ENCODE measurements around the gene SNRNP35. TPM values are rescaled to one million over a fixed set of nuclear protein-coding genes. Genes with fewer than 3 reads are reported as not detected.

SNRNP35 gene
- total RNA-seq, 2 donors from 2014 or later = 16.6 to 22.6 TPM

- WGBS = 75% methylated on average over 8 of the region's 8 CpGs
- no peaks in the 10 kb centered on the region for H3K9me3 ChIP-seq
- peaks cover 0 to 3% of the 10 kb centered on the region in 2 donors for H3K36me3 ChIP-seq
- TF ChIP-seq POLR2AphosphoS5 (IDR thresholded peaks at IDR 0.05) = no peak
- TF ChIP-seq POLR2A (IDR thresholded peaks at IDR 0.05) = no peak
- no peak for TF ChIP-seq CTCF (IDR thresholded peaks at IDR 0.05)
- H3K4me1 ChIP-seq (replicated peaks) = no peaks in the 10 kb centered on the region
- intact Hi-C loops (cut with DNase I) = no loop called here
- no peak overlapping the region for H3K4me3 ChIP-seq
- no peaks in the 10 kb centered on the region for H3K27me3 ChIP-seq (replicated peaks; ENCODE audit: insufficient read depth)
- no peak overlapping the region for H3K27ac ChIP-seq
- no peak for DNase-seq (ENCODE audit: low spot score)
Observed at GRCh38 chr12:123471374-123472068, 13.6 kb downstream of the SNRNP35 start.

GRCh38 chr12:123472438-123472849 is 14.5 kb downstream of the SNRNP35 start:
- TF ChIP-seq POLR2AphosphoS5 (IDR thresholded peaks at IDR 0.05) = no peak
- no peak for TF ChIP-seq CTCF (IDR thresholded peaks at IDR 0.05)
- TF ChIP-seq POLR2A (IDR thresholded peaks at IDR 0.05) = no peak
- peaks cover 0 to 3% of the 10 kb centered on the region in 2 donors for H3K36me3 ChIP-seq

GRCh38 chr12:123474485-123475245 is 16.7 kb downstream of the SNRNP35 start:
- Histone ChIP-seq H3K27ac (no peak overlapping the region), H3K27me3 (replicated peaks; ENCODE audit: insufficient read depth) (no peaks in the 10 kb centered on the region), H3K9me3 (no peaks in the 10 kb centered on the region), H3K4me1 (replicated peaks) (no peaks in the 10 kb centered on the region), H3K4me3 (no peak overlapping the region), H3K36me3 (peaks cover 0 to 3% of the 10 kb centered on the region in 2 donors)
- TF ChIP-seq CTCF (IDR thresholded peaks at IDR 0.05) = no peak
- no peak for TF ChIP-seq POLR2A (IDR thresholded peaks at IDR 0.05)
- TF ChIP-seq POLR2AphosphoS5 (IDR thresholded peaks at IDR 0.05) = no peak
- 66% methylated on average over 13 of the region's 13 CpGs for WGBS
- DNase-seq (ENCODE audit: low spot score) = no peak
- intact Hi-C loops (cut with DNase I) = no loop called here

More at GRCh38 chr12:123472438-123472849, 14.5 kb downstream of the SNRNP35 start:
- H3K4me3 ChIP-seq = no peak overlapping the region
- 82% methylated on average over 12 of the region's 12 CpGs for WGBS
- no peak overlapping the region for H3K27ac ChIP-seq
- no peak for DNase-seq (ENCODE audit: low spot score)
- H3K27me3 ChIP-seq (replicated peaks; ENCODE audit: insufficient read depth) = no peaks in the 10 kb centered on the region
- intact Hi-C loops (cut with DNase I) = no loop called here
- no peaks in the 10 kb centered on the region for H3K4me1 ChIP-seq (replicated peaks)
- no peaks in the 10 kb centered on the region for H3K9me3 ChIP-seq

- Histone ChIP-seq H3K4me3 (no peak overlapping the region), H3K27me3 (replicated peaks; ENCODE audit: insufficient read depth) (no peaks in the 10 kb centered on the region), H3K4me1 (replicated peaks) (no peaks in the 10 kb centered on the region), H3K9me3 (no peaks in the 10 kb centered on the region), H3K36me3 (peaks cover 0 to 3% of the 10 kb centered on the region in 2 donors), H3K27ac (no peak overlapping the region)
- intact Hi-C loops (cut with DNase I) = no loop called here
- TF ChIP-seq POLR2AphosphoS5 (IDR thresholded peaks at IDR 0.05) = no peak
- no peak for TF ChIP-seq CTCF (IDR thresholded peaks at IDR 0.05)
- no peak for TF ChIP-seq POLR2A (IDR thresholded peaks at IDR 0.05)
- WGBS = 77% methylated on average over 15 of the region's 15 CpGs
- DNase-seq (ENCODE audit: low spot score) = no peak
Observed at GRCh38 chr12:123475246-123475703, 17.3 kb downstream of the SNRNP35 start.
